ENCODE results near the gene TGIF1.

TGIF1 gene

DNA sequence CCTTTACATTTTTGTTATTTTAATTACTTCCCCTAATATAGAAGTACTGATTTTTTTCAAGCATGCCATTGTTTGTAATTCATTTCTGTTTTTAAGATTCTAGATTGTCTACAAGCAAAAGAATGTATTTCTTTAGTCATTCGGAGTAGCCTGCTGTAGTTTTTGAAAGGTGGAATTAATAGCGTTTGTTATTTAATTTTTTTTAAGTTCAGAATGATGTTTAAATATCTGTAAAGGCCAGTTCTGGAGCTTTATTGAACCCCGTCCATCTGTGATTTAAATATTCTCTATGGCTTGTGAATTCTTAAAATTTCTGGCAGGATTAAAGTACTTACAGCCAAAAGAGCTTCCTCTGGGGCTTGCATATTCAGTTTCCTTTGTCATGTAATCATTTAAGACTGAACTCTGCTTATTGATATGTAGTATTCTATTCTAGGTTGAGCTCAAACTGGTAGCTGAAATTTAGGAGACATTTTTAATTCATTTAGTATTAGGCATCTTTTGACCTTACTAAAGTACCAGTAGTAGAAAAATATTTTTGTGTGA lies 5.2 kb downstream of the TGIF1 start:
- in situ Hi-C loops (cut with MboI; ENCODE audit: low sequenced_read_pairs) = loop anchor here (10.0 to 25.0 kb wide), 2 partner anchors 168 to 210 kb away; no protein-coding TSS in a partner anchor

DNA sequence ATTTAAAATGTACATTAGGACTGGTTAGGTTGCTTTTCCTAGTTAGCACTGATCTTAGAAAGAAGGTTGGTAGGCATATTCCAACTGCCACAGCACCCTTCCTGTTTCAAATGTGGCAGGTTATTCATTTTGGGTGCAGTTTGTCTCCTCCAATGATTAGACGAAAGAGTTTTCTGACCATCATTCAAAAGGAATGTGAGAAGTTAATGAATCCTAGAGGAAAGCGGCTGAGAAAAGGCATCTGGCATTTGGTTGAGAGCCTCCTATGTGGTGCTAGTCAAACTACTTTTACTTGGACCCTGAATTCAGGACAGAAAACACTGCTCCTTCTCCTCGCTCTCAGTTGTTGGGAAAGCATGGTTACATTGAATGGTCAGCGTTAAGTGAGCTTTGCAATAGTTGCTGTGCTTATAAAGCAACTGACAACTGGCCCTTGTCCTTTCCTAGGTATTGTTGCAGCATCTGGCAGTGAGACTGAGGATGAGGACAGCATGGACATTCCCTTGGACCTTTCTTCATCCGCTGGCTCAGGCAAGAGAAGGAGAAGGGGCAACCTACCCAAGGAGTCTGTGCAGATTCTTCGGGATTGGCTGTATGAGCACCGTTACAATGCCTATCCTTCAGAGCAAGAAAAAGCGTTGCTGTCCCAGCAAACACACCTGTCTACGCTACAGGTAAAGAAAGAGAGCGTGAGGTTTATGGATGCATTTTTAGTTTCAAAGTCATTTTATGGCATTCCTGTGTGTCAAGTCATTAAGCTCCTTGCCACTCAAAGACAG lies 6.1 kb downstream of the TGIF1 start:
- in situ Hi-C loops (cut with MboI; ENCODE audit: low sequenced_read_pairs) = loop anchor here (10.0 to 25.0 kb wide), 2 partner anchors 169 to 209 kb away; no protein-coding TSS in a partner anchor

DNA sequence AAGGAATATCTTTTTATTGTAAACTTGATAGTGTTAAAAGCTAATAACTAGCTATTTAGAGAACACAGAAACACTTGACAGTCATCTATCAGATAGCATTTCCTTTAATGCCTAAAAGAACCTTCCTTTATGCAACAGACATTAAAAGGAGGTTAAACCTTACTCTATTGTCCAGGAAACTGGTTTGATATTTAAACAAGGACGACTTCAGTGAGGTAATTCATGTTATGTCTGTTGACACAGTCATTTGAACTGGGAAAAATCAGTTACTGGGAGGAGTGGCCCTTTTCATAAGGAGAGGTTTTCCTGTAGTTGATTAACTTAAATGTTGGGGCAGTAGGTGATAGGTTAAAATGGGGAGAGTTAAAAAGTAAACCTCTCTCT lies 6.7 kb downstream of the TGIF1 start:
- in situ Hi-C loops (cut with MboI; ENCODE audit: low sequenced_read_pairs) = loop anchor here (10.0 to 25.0 kb wide), 2 partner anchors 169 to 208 kb away; no protein-coding TSS in a partner anchor

DNA sequence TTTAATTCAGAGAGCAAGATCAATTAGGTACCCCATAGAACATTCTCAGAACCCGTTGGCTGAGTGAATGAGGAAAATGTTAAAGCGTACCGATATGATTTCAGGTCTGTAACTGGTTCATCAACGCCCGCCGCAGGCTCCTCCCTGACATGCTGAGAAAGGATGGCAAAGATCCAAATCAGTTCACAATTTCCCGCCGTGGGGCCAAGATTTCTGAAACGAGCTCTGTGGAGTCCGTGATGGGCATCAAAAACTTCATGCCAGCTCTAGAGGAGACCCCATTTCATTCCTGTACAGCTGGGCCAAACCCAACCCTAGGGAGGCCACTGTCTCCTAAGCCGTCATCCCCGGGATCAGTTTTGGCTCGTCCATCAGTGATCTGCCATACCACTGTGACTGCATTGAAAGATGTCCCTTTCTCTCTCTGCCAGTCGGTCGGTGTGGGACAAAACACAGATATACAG lies 7.3 kb downstream of the TGIF1 start:
- in situ Hi-C loops (cut with MboI; ENCODE audit: low sequenced_read_pairs) = loop anchor here (10.0 to 25.0 kb wide), 2 partner anchors 170 to 208 kb away; no protein-coding TSS in a partner anchor

DNA sequence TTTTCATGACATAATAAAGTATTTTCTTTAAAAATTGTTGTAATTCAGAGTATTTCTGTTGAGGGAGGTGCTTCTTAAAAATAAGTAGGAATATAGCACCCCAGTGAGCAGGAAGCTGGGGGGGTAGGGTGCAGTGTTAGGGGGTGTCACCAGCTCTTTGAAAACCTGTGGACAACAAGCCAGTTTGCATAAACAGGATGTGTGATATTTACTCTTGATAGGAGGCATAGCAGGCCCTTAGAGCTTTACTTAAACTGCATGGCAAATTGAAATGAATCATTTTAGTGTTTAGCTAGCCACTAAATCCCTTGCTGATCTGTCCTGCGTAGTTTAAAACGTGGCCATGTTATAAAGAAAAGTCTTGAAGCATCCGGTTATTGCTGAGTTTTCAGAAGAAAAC lies 8.4 kb downstream of the TGIF1 start:
- in situ Hi-C loops (cut with MboI; ENCODE audit: low sequenced_read_pairs) = loop anchor here (10.0 to 25.0 kb wide), 2 partner anchors 171 to 206 kb away; no protein-coding TSS in a partner anchor

DNA sequence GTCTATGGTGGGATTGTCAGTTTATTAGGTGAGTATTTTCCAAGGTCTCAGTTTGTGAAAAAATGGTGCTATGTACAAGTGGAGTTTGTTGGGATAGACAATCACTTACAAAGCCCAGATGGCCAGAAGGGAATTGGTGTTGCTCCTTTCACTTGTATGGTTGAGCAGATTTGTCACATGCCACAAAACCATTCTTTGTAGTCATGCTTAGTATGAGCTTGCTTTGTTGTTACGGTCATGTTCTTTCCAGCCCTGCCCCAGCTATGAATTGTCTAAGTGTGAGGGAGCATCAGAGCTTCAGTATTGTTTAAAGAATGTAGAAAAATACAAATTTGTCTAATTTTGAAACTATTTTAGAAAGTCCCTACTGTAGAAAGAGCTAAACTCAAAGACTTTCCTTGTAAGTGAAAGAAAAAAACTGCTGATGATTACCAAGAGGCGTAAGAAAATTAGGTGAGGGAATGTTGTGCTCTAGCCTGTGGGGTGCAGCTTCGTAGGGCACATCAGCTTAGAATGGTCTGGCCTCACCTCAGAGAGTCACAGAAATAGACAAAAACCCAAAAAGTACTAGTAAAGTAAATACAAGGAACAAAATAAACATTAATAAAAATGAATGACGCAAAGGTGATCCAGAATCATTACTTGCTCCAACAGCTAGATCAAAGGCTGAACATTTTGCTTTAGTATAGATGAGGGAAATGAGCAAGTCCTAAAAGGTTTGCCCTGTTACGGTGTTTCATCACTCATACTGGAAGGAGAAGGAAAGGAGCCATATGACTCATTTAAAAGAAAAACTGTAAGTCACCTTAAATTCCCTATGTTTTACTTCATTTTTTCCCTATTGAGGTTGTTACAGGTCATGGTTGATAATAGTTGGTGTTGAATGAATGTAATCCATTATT lies 9.2 kb downstream of the TGIF1 start:
- in situ Hi-C loops (cut with MboI; ENCODE audit: low sequenced_read_pairs) = loop anchor here (10.0 to 25.0 kb wide), 2 partner anchors 172 to 206 kb away; no protein-coding TSS in a partner anchor

DNA sequence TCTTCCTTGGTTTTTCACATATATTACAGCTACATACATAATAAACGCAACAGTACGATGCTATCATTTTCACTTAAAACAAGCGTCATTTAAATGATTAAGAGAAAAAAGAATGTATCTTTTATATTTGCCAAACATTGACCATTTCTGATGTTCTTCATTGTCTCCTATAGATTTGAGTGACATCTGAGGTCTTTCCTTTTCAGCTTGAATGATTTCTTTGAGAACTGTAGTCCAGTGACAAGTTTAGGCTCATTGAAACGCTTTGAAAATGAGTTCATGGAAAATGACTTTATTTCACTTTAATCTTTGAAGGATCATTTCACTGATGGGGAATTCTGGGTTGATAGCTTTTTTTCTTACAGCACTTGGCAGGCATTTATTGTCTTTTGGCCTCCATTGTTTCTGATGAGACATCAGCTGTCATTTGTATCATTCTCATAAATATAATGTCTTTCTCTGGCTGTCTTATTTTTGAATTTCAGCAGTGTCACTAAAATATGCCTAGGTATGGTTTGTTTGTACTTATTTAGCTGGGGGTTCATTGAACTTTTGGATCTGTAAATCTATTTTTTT lies 10.9 kb downstream of the TGIF1 start:
- in situ Hi-C loops (cut with MboI; ENCODE audit: low sequenced_read_pairs) = loop anchor here (10.0 to 25.0 kb wide), 2 partner anchors 124 to 174 kb away; no protein-coding TSS in a partner anchor

DNA sequence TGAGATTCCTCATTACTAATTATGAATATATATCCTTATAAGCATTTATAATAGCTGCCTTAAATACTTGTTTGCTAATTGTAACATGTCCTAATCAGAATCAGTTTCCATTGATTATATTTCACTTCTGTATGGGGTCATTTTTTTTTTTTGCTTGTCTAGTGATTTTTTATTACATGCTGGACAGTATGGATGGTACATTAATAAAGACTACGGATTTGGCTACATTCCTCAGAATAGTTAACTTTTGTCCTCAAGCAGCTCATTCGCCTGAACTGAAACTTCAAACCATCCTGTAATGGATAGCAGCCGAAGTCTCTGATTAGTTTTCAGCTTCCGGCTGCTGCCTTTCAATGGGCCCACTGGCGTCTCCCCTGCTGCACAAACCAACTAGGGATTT lies 11.7 kb downstream of the TGIF1 start:
- in situ Hi-C loops (cut with MboI; ENCODE audit: low sequenced_read_pairs) = loop anchor here (10.0 to 25.0 kb wide), 2 partner anchors 123 to 174 kb away; no protein-coding TSS in a partner anchor

DNA sequence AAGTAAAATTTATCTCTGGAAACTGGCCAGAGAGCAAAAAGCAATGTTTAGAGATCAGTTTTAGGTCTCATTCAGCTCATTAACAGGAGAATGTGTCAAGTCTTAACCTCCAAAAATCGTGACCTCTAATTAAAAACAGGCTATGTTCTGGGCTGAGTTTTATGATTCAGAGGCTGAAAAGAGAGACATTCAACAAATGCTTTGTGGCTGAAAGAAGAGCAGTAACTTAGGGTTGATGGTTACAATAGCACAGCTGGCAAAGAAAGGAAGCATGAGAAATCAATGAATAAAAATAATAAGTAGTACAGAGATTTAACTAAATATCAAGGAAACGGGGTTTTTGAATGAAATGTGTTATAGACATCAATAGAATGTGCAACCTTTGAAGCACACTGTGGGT lies 13.1 kb downstream of the TGIF1 start:
- in situ Hi-C loops (cut with MboI; ENCODE audit: low sequenced_read_pairs) = loop anchor here (10.0 to 25.0 kb wide), 2 partner anchors 122 to 176 kb away; no protein-coding TSS in a partner anchor

DNA sequence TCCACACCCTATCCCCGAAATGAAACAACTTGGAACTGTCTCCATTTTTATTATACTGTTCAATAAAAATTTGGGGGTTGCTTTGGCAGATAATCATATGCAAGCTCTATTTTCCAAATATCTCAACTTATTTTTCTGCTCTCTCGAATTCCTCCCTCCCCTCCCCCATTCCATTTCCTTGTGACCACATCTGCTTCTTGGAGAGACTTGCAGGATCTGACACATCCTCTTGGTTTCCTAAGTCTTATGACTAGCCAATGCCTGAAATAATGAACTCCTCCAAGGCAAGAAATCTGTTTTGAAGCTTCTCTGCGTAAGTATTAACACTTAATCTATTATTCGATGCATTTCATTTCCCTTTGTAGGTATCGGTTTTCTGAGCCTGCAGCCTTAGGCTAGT lies 16.1 kb downstream of the TGIF1 start:
- in situ Hi-C loops (cut with MboI; ENCODE audit: low sequenced_read_pairs) = loop anchor here (10.0 to 25.0 kb wide), 2 partner anchors 119 to 179 kb away; no protein-coding TSS in a partner anchor

DNA sequence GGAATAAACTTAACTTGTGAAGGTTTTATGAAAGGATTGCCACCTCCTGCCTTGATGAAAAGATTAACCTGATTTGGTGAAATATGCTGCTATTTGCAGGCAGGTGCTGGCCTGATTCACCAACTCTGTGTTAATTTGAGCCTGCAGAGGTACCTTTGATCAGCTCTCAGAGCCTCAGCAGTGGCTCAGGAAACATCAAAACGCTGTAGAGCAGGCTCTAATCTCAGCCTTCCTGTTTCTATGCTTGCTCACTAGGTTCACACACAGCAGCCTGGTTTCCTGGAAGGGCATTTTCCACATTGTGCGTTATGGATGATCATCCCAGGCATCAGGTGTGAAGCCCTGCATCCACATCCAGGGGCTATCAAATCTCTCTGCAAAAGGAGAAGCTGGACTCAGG lies 16.9 kb downstream of the TGIF1 start:
- in situ Hi-C loops (cut with MboI; ENCODE audit: low sequenced_read_pairs) = loop anchor here (10.0 to 25.0 kb wide), 2 partner anchors 118 to 180 kb away; no protein-coding TSS in a partner anchor

DNA sequence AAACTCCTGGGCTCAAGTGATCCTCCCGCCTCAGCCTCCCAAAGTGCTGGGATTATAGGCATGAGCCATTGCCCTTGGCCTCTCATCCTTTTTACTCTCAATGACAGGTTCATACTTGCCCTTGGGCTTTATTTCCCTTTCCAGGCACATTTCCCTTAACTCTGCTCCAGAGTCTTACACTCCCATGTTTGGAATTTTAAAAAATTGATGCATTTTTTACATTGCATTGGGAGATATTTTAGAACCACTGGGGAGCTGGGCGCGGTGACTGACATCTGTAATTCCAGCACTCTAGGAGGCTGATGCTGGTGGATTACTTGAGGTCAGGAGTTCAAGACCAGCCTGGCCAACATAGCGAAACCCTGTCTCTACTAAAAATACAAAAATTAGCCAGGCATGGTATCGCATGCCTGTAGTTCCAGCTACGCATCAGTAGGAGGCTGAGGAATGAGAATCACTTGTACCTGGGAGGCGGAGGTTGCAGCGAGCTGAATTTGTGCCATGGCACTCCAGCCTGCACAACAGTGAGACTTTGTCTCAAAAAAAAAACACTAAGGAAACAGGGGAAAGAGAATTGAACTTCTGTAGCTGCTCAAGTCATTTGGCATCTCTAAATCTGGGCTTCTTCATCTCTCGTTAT lies 18.2 kb downstream of the TGIF1 start:
- in situ Hi-C loops (cut with MboI; ENCODE audit: low sequenced_read_pairs) = loop anchor here (10.0 to 25.0 kb wide), 2 partner anchors 117 to 181 kb away; no protein-coding TSS in a partner anchor

DNA sequence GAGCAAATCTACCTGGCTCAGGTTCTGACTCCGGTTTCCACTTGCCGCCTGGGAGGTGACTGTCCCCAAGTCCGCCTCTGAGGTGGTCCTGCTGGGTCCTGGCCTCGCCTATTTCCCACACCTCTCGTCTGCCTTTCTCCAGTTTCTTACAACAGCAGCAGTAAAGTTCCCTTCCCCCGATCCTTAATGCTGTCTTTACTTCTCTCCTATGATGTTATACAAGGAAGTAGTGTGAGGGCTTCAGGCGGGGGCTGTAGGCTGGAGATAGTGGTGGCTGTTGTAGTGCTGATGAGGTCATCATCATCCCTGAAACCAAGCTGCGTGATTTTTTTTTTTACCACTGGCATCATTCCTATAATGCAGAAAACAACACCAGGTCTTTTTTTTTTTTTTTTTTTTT lies 18.9 kb downstream of the TGIF1 start:
- in situ Hi-C loops (cut with MboI; ENCODE audit: low sequenced_read_pairs) = loop anchor here (10.0 to 25.0 kb wide), 2 partner anchors 116 to 182 kb away; no protein-coding TSS in a partner anchor

DNA sequence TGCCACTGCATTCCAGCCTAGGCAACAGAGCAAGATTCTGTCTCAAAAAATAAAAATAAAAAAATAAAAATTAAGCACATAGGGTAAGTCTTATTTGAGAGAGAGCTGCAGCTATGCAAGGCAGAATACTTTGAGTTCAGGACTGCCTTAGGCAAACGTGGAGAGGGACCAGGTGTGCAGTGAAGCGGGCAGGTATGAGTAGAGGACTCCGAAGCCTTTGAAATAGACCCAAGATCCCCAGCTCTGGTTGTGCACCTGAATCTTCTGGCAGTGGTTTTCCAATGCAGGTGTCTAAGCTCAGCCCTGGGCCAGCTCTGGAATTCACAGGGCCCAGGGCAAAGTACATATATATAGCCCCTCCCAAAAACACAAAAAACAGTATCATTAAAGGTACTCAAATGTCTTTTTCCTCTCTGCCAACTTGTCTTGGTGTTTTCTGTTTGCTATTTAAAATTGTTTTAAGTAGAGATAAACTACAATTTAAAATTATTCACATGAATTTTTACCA lies 21.2 kb downstream of the TGIF1 start:
- in situ Hi-C loops (cut with MboI; ENCODE audit: low sequenced_read_pairs) = loop anchor here (25.0 kb wide), 1 partner anchor 184 kb away; no protein-coding TSS in a partner anchor

DNA sequence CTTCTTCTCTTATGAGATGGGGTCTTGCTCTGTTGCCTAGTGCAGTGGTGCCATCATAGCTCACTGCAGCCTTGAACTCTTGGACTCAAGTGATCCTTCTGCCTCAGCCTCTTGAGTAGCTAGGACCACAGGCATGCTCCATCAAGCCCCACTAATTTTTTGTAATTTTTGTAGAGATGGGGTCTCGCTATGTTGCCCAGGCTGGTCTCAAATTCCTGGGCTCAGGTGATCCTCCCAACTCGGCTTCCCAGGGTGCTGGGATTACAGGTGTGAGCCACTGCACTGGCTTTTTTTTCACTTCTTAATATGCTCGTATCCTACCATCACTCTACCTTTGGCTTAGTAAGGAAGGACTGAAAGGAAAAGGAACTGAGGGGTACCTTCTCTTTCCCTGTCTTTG lies 22.1 kb downstream of the TGIF1 start:
- in situ Hi-C loops (cut with MboI; ENCODE audit: low sequenced_read_pairs) = loop anchor here (25.0 kb wide), 1 partner anchor 185 kb away; no protein-coding TSS in a partner anchor

DNA sequence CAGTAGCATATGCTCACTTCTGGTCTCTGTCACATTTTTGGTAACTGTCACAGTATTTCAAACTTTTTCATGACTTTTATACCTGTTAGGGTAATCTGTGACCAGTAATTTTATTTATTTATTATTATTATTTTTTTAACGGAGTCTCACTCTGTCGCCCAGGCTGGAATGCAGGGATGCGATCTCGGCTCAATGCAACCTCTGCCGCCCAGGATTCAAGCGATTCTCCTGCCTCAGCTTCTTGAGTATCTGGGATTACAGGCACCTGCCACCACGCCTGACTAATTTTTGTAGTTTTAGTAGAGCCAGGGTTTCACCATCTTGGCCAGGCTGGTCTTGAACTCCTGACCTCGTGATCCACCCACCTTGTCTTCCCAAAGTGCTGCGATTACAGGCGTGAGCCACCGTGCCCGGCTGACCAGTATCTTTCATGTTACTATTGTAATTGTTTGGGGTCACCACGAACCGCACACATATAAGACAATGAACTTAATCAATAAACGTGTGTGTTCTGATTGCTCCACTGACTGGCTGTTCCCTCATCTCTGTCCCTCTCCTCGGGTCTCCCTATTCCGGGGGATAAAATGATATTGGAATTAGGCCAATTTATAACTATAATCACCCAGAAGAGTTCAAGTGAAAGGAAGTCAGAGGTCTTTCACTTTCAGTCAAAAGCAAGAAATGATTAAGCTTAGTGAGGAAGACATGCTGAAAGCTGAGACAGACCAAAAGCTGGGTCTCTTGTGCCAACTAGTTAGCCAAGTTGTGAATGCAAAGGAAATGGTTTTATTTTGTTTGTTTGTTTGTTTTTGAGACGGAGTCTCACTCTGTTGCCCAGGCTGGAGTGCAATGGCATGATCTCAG lies 22.9 kb downstream of the TGIF1 start:
- in situ Hi-C loops (cut with MboI; ENCODE audit: low sequenced_read_pairs) = loop anchor here (25.0 kb wide), 1 partner anchor 186 kb away; no protein-coding TSS in a partner anchor

DNA sequence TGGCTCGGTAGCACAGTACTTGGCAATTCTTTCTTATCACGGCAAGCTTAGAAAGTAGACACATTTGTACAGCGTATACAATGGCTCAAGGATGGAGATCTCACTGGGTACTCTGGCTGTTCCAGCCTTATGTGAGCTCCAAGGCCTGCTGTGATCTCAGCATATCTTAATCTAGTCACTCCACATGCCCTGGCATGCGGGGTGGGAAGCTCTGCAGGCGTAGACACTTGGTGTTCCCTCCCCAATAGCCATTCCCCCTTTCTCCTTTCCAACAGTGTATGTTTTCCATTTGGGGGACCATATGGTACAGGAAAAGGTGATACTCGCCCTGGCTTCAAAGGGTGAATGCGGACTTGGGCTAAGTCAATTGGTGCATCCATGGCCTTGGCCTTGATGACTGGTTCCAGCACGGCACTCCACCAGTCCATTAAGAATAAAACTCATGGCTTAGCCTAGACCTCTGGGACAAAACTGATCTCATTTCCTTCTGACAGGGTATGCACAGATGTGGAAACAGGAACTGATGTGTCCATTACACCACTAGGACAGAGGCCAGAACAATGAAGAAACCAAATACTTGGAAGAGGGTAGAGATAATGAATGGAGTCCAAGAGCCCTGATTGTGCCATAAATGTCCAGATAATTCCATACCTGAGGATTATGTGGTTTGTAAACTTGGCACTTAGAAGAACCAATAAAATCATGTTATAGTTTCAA lies 28.4 kb downstream of the TGIF1 start:
- in situ Hi-C loops (cut with MboI; ENCODE audit: low sequenced_read_pairs) = loop anchor here (25.0 kb wide), 1 partner anchor 91 kb away; no protein-coding TSS in a partner anchor

All from HL-60/S4 treated with retinoic acid at 250 ng/mL for 4 days and 3 days (cell line).